ENCODE measurements around the gene TUBGCP3. TPM values are rescaled to one million over a fixed set of nuclear protein-coding genes. Genes with fewer than 3 reads are reported as not detected.

TUBGCP3 gene
- total RNA-seq, 2 experiments from 2014 or later, result 19.4 to 36.2 TPM

- Histone ChIP-seq H3K4me3 (ENCODE audit: low read depth, low read length, poor library complexity, severe bottlenecking) (no peak overlapping the region), H3K36me3 (ENCODE audit: insufficient read depth, low read length) (no peaks in the 10 kb centered on the region), H3K27ac (ENCODE audit: low read depth, low read length, poor library complexity, severe bottlenecking) (no peak overlapping the region), H3K4me1 (ENCODE audit: insufficient read depth, low read length, poor library complexity, severe bottlenecking) (no peaks in the 10 kb centered on the region), H3K4me2 (ENCODE audit: low read length) (no peak overlapping the region), H3K79me2 (ENCODE audit: insufficient read depth, low read depth, low read length) (no peaks in the 10 kb centered on the region), H2AFZ (ENCODE audit: low read length) (no peak overlapping the region), H3K9me3 (ENCODE audit: low read length) (no peaks in the 10 kb centered on the region), H3K9me2 (ENCODE audit: insufficient read depth, low read length) (no peaks in the 10 kb centered on the region), H4K20me1 (ENCODE audit: insufficient read depth, low read length) (no peaks in the 10 kb centered on the region)
- no TSS peak for BruUV-seq (replicated peaks)
- TF ChIP-seq CTCF (conservative IDR thresholded peaks at IDR 0.05; ENCODE audit: low read length) (no peak), EZH2phosphoT487 (IDR thresholded peaks at IDR 0.05; ENCODE audit: borderline replicate concordance, low read depth, low read length) (no peak)
- CTCF ChIA-PET (ENCODE audit: unreplicated experiment), result no interaction called here
- POLR2A ChIA-PET, result no interaction called here
- DNase-seq (ENCODE audit: low spot score), result no peak
- intact Hi-C loops (cut with micrococcal nuclease; ENCODE audit: unreplicated experiment), result no loop called here
Measured at GRCh38 chr13:112457485-112457884, 130.5 kb downstream of the TUBGCP3 start.

GRCh38 chr13:112457081-112457480 is 130.9 kb downstream of the TUBGCP3 start:
- CTCF ChIA-PET (ENCODE audit: unreplicated experiment), result no interaction called here
- no peaks in the 10 kb centered on the region for H3K9me2 ChIP-seq (ENCODE audit: insufficient read depth, low read length)
- no peak for DNase-seq (ENCODE audit: low spot score)
- no peaks in the 10 kb centered on the region for H3K36me3 ChIP-seq (ENCODE audit: insufficient read depth, low read length)
- no peaks in the 10 kb centered on the region for H3K9me3 ChIP-seq (ENCODE audit: low read length)
- H3K4me3 ChIP-seq (ENCODE audit: low read depth, low read length, poor library complexity, severe bottlenecking), result no peak overlapping the region
- no peaks in the 10 kb centered on the region for H3K4me1 ChIP-seq (ENCODE audit: insufficient read depth, low read length, poor library complexity, severe bottlenecking)
- no peak overlapping the region for H2AFZ ChIP-seq (ENCODE audit: low read length)
- no peak overlapping the region for H3K27ac ChIP-seq (ENCODE audit: low read depth, low read length, poor library complexity, severe bottlenecking)
- no peak for TF ChIP-seq CTCF (conservative IDR thresholded peaks at IDR 0.05; ENCODE audit: low read length)
- no peak for TF ChIP-seq EZH2phosphoT487 (IDR thresholded peaks at IDR 0.05; ENCODE audit: borderline replicate concordance, low read depth, low read length)
- POLR2A ChIA-PET, result no interaction called here
- intact Hi-C loops (cut with micrococcal nuclease; ENCODE audit: unreplicated experiment), result no loop called here
- H4K20me1 ChIP-seq (ENCODE audit: insufficient read depth, low read length), result no peaks in the 10 kb centered on the region
- H3K79me2 ChIP-seq (ENCODE audit: insufficient read depth, low read depth, low read length), result no peaks in the 10 kb centered on the region
- H3K4me2 ChIP-seq (ENCODE audit: low read length), result no peak overlapping the region
- BruUV-seq (replicated peaks), result no TSS peak

GRCh38 chr13:112456138-112457056 is 131.6 kb downstream of the TUBGCP3 start:
- intact Hi-C loops (cut with micrococcal nuclease; ENCODE audit: unreplicated experiment), result no loop called here
- no peaks in the 10 kb centered on the region for H3K4me1 ChIP-seq (ENCODE audit: insufficient read depth, low read length, poor library complexity, severe bottlenecking)
- no TSS peak for BruUV-seq (replicated peaks)
- H3K27ac ChIP-seq (ENCODE audit: low read depth, low read length, poor library complexity, severe bottlenecking), result no peak overlapping the region
- CTCF ChIA-PET (ENCODE audit: unreplicated experiment), result no interaction called here
- no peaks in the 10 kb centered on the region for H4K20me1 ChIP-seq (ENCODE audit: insufficient read depth, low read length)
- H3K36me3 ChIP-seq (ENCODE audit: insufficient read depth, low read length), result no peaks in the 10 kb centered on the region
- POLR2A ChIA-PET, result no interaction called here
- no peaks in the 10 kb centered on the region for H3K9me2 ChIP-seq (ENCODE audit: insufficient read depth, low read length)
- no peak overlapping the region for H3K4me2 ChIP-seq (ENCODE audit: low read length)
- no peaks in the 10 kb centered on the region for H3K9me3 ChIP-seq (ENCODE audit: low read length)
- H3K79me2 ChIP-seq (ENCODE audit: insufficient read depth, low read depth, low read length), result no peaks in the 10 kb centered on the region
- no peak for DNase-seq (ENCODE audit: low spot score)
- no peak for TF ChIP-seq EZH2phosphoT487 (IDR thresholded peaks at IDR 0.05; ENCODE audit: borderline replicate concordance, low read depth, low read length)
- no peak for TF ChIP-seq CTCF (conservative IDR thresholded peaks at IDR 0.05; ENCODE audit: low read length)
- H2AFZ ChIP-seq (ENCODE audit: low read length), result no peak overlapping the region
- H3K4me3 ChIP-seq (ENCODE audit: low read depth, low read length, poor library complexity, severe bottlenecking), result no peak overlapping the region

Measured in OCI-LY7 (cell line).